Kidney (tissue), 14 donors: ENCODE measurements around the gene RAPGEF4. TPM values are rescaled to one million over a fixed set of nuclear protein-coding genes. Genes with fewer than 3 reads are reported as not detected.
A peak's percentile ranks its signal among the peaks of the same experiment; 100 is the strongest.

Experiments used
- DNase-seq, 5 donors: peaks; one replicate each; pipeline ENCODE4 v3.0.0-alpha.2; 2013 to 2020
- FAIRE-seq: peaks from 2 replicates; lab custom pipeline; 2012; peaks lifted over from hg19 to GRCh38; lab: Jason Lieb, UNC
- H3K27ac ChIP-seq, 2 donors: one replicate each; pipeline ENCODE4 v1.7.0; 2013; ENCODE audit warnings: low read depth in 2 of 2, low read length in 2 of 2, inconsistent platforms in 1 of 2
- H3K27me3 ChIP-seq: one replicate; pipeline ENCODE4 v1.7.1; 2013; ENCODE audit warnings: low read length, inconsistent platforms; ENCODE audit not compliant: control insufficient read depth, insufficient read depth
- H3K36me3 ChIP-seq, 3 donors: one replicate each; pipeline versions ENCODE4 v1.7.0 to v1.7.1; 2013; ENCODE audit warnings: low read length in 3 of 3, control low read depth in 1 of 3, inconsistent platforms in 1 of 3; ENCODE audit not compliant: insufficient read depth in 3 of 3, control insufficient read depth in 2 of 3
- H3K4me1 ChIP-seq, 3 donors: one replicate each; pipeline versions ENCODE4 v1.7.0 to v1.7.1; 2013; ENCODE audit warnings: low read length in 3 of 3, inconsistent platforms in 1 of 3, low read depth in 1 of 3; ENCODE audit not compliant: control insufficient read depth in 2 of 3, insufficient read depth in 2 of 3
- H3K4me3 ChIP-seq, 3 donors: one replicate each; pipeline versions ENCODE4 v1.7.0 to v1.8.1; 2013; ENCODE audit warnings: low read length in 3 of 3, control low read depth in 1 of 3, inconsistent platforms in 1 of 3
- H3K9ac ChIP-seq, 3 donors: one replicate each; pipeline versions ENCODE4 v1.7.0 to v1.7.1; 2013; ENCODE audit warnings: low read length in 3 of 3, control low read depth in 1 of 3, inconsistent platforms in 1 of 3
- H3K9me3 ChIP-seq, 3 donors: one replicate each; pipeline versions ENCODE4 v1.7.0 to v1.7.1; 2013; ENCODE audit warnings: low read length in 3 of 3, control low read depth in 1 of 3, inconsistent platforms in 1 of 3; ENCODE audit not compliant: control insufficient read depth in 2 of 3, insufficient read depth in 1 of 3
- CTCF ChIP-seq: IDR thresholded peaks from 3 replicates; pipeline ENCODE4 v1.5.1; 2012; ENCODE audit warnings: mild to moderate bottlenecking, moderate library complexity, borderline replicate concordance; ENCODE audit not compliant: insufficient read depth; ENCODE audit errors: extremely low read depth
- intact Hi-C: fragments of 100-400 bp; cut with DNase I; formaldehyde crosslinking; loops from one replicate; pipeline ENCODE4 v1.11.1; 2022
- polyA plus RNA-seq: library from polyadenylated mRNA; stranded (reverse); fragments of 350-450 nt; fragmentation: Illumina TruSeq; extraction: RNeasy Lipid Tissue Mini Kit (QIAGEN cat#74804); gene quantifications from one replicate; pipeline ENCODE4 v1.2.3, GENCODE V29; 2014; ENCODE audit warnings: low read depth, low replicate concordance; ENCODE audit not compliant: insufficient read depth
- total RNA-seq: library from RNA; stranded (reverse); fragmentation: NEBNext Ultra II Directional; extraction: Animal tissue kit (Norgen Biotek cat#: 25700); gene quantifications from one replicate; pipeline ENCODE4 v1.2.1, GENCODE V29; 2021
- donor health status: control.
- donor health status: control.
- donor health status: control.
- donor health status: control.
- donor health status: control.
- donor health status: DM: yes; HTN: yes; CAD: no.
- donor health status: Normal renal cell carcinoma (clear cell type).

RAPGEF4 gene
- total and polyA plus RNA-seq, 2 donors from 2014 or later = 3.8 to 13.6 TPM

GRCh38 chr2:172972005-172972619 lies 236.5 kb downstream of the RAPGEF4 start:
- Histone ChIP-seq H3K27ac (no peak overlapping the region), H3K9ac (no peak overlapping the region), H3K36me3 (no peaks in the 10 kb centered on the region), H3K9me3 (no peaks in the 10 kb centered on the region), H3K4me1 (peaks cover 0 to 11% (median 0%) of the 10 kb centered on the region in 3 donors), H3K27me3 (no peaks in the 10 kb centered on the region), H3K4me3 (no peak overlapping the region)
- intact Hi-C loops = no loop called here
- DNase-seq (peak in 1 of 5 donors; percentile 34), FAIRE-seq (no peak)
- TF ChIP-seq CTCF = peak; percentile 51

GRCh38 chr2:172974762-172975161 lies 239.1 kb downstream of the RAPGEF4 start:
- no peak overlapping the region for H3K9ac ChIP-seq
- H3K4me1 ChIP-seq = no peaks in the 10 kb centered on the region
- TF ChIP-seq CTCF = no peak
- DNase-seq = no peak
- no peaks in the 10 kb centered on the region for H3K27me3 ChIP-seq
- no peak overlapping the region for H3K27ac ChIP-seq
- FAIRE-seq = no peak
- intact Hi-C loops = no loop called here
- H3K36me3 ChIP-seq = no peaks in the 10 kb centered on the region
- H3K4me3 ChIP-seq = no peak overlapping the region
- H3K9me3 ChIP-seq = no peaks in the 10 kb centered on the region

- H3K4me1 ChIP-seq = no peaks in the 10 kb centered on the region
- no peak overlapping the region for H3K9ac ChIP-seq
- H3K27me3 ChIP-seq = no peaks in the 10 kb centered on the region
- no peaks in the 10 kb centered on the region for H3K36me3 ChIP-seq
- H3K9me3 ChIP-seq = no peaks in the 10 kb centered on the region
- H3K4me3 ChIP-seq = no peak overlapping the region
- H3K27ac ChIP-seq = no peak overlapping the region
- FAIRE-seq (no peak), DNase-seq (peak in 2 of 5 donors; percentile 54 to 56)
- intact Hi-C loops = no loop called here
- no peak for TF ChIP-seq CTCF
These were observed 240.5 kb downstream of the RAPGEF4 start for GRCh38 chr2:172976116-172976515.

- Histone ChIP-seq H3K9me3 (no peaks in the 10 kb centered on the region), H3K27me3 (no peaks in the 10 kb centered on the region), H3K4me1 (no peaks in the 10 kb centered on the region), H3K27ac (no peak overlapping the region), H3K36me3 (no peaks in the 10 kb centered on the region), H3K9ac (no peak overlapping the region), H3K4me3 (no peak overlapping the region)
- TF ChIP-seq CTCF = no peak
- intact Hi-C loops = no loop called here
- DNase-seq = no peak
- FAIRE-seq = no peak
These were observed 241.2 kb downstream of the RAPGEF4 start for GRCh38 chr2:172976816-172977215.
